Epidermal melanocyte (primary cell): ENCODE results near the gene APBB3.

ENCODE experiments used
- DNase-seq: peaks from one replicate; pipeline ENCODE4 v3.0.0; 2011; ENCODE audit warnings: low spot score; ENCODE audit not compliant: insufficient read length

APBB3 gene

GRCh38 chr5:140576776-140577201 is 12.4 kb upstream of the APBB3 start:
- DNase-seq = no peak

- no peak for DNase-seq
Observed at GRCh38 chr5:140575309-140575708, 10.9 kb upstream of the APBB3 start.

- DNase-seq = no peak
Observed at GRCh38 chr5:140574165-140574564, 9.8 kb upstream of the APBB3 start.

GRCh38 chr5:140573683-140574082 is 9.3 kb upstream of the APBB3 start:
- no peak for DNase-seq

- no peak for DNase-seq
Observed at GRCh38 chr5:140571105-140571504, 6.7 kb upstream of the APBB3 start.

- DNase-seq = no peak
Observed at GRCh38 chr5:140570488-140570887, 6.1 kb upstream of the APBB3 start.

- DNase-seq = no peak
Observed at GRCh38 chr5:140570058-140570457, 5.7 kb upstream of the APBB3 start.

- no peak for DNase-seq
Observed at GRCh38 chr5:140569197-140569596, 4.8 kb upstream of the APBB3 start.

GRCh38 chr5:140568443-140569063 is 4.2 kb upstream of the APBB3 start:
- DNase-seq = no peak

GRCh38 chr5:140567871-140568270 is 3.5 kb upstream of the APBB3 start:
- DNase-seq = no peak

- DNase-seq = no peak
Observed at GRCh38 chr5:140567136-140567818, 2.9 kb upstream of the APBB3 start.

- DNase-seq = no peak
Observed at GRCh38 chr5:140566665-140567064, 2.3 kb upstream of the APBB3 start.

- no peak for DNase-seq
Observed at GRCh38 chr5:140565780-140566095, 1.3 kb upstream of the APBB3 start.

GRCh38 chr5:140565024-140565779 is 804 bp upstream of the APBB3 start:
- DNase-seq = no peak

- no peak for DNase-seq
Observed at GRCh38 chr5:140563596-140563995, 802 bp downstream of the APBB3 start.

- DNase-seq = no peak
Observed at GRCh38 chr5:140561753-140562523, 2.5 kb downstream of the APBB3 start.

GRCh38 chr5:140560227-140560626 is 4.2 kb downstream of the APBB3 start:
- DNase-seq = no peak

GRCh38 chr5:140558542-140558941 is 5.9 kb downstream of the APBB3 start:
- DNase-seq = no peak

GRCh38 chr5:140557965-140558364 is 6.4 kb downstream of the APBB3 start:
- no peak for DNase-seq

- peak; percentile 96 for DNase-seq
Observed at GRCh38 chr5:140557136-140557805, 7.1 kb downstream of the APBB3 start, which contains the start of gene SRA1. SRA1 (minus strand) TSS chr5:140557473; CDS start chr5:140557452, 21 bp downstream.

- DNase-seq = no peak
Observed at GRCh38 chr5:140556438-140556837, 8.0 kb downstream of the APBB3 start.
